B cell (primary cell): ENCODE measurements around the gene UMAD1.

Source experiments
- CTCF ChIP-seq: fragments of 200-600 bp; IDR thresholded peaks from one replicate; pipeline ENCODE4 v1.8.0; 2022; ENCODE audit warnings: antibody characterized with exemption, mild to moderate bottlenecking
- EZH2 ChIP-seq: IDR thresholded peaks from 2 replicates; pipeline ENCODE4 v1.6.1; 2012; ENCODE audit warnings: borderline replicate concordance, low read depth, mild to moderate bottlenecking, moderate library complexity, low read length; ENCODE audit not compliant: insufficient read depth, poor library complexity, severe bottlenecking

GRCh38 chr7:7750571-7751242 is 110.2 kb downstream of the UMAD1 start:
- no peak for TF ChIP-seq CTCF
- no peak for TF ChIP-seq EZH2
